ENCODE data around the gene LRRK1. TPM values are rescaled to one million over a fixed set of nuclear protein-coding genes. Genes with fewer than 3 reads are reported as not detected.

Gene LRRK1
- polyA plus RNA-seq, 1 donor (not counting 4 experiments of a cell fraction or from before 2014, with no cell fraction given) = 6.2 TPM

GRCh38 chr15:100880139-100880896 is 38.8 kb upstream of the LRRK1 start:
- dilution Hi-C loops (cut with MboI; ENCODE audit: extremely low pct_ligation_motif_present, low sequenced_read_pairs) = no loop called here
- Histone ChIP-seq H3K9me3 (ENCODE audit: control insufficient read depth, low read depth, low read length) (no peaks in the 10 kb centered on the region), H3K4me3 (ENCODE audit: control insufficient read depth in 2 of 3, extremely low read depth in 1 of 3, insufficient read depth in 2 of 3, low read depth in 1 of 3, low read length in 3 of 3) (peak overlapping the region; percentile 54 to 85 (median 78)), H3K36me3 (ENCODE audit: control insufficient read depth in 2 of 2, extremely low read depth in 1 of 2, insufficient read depth in 2 of 2, low read length in 2 of 2) (no peaks in the 10 kb centered on the region), H3K4me1 (ENCODE audit: control insufficient read depth, extremely low read depth, insufficient read depth, low read length) (peaks cover 21% of the 10 kb centered on the region), H3K79me2 (ENCODE audit: control insufficient read depth, insufficient read depth, low read length) (peaks cover 49% of the 10 kb centered on the region), H3K27me3 (ENCODE audit: control insufficient read depth, extremely low read depth, insufficient read depth, low read length) (no peaks in the 10 kb centered on the region), H3K9me1 (ENCODE audit: control insufficient read depth, extremely low read depth, insufficient read depth, low read length) (no peaks in the 10 kb centered on the region), H2AFZ (ENCODE audit: control insufficient read depth, low read length) (peak overlapping the region; percentile 27), H3K27ac (ENCODE audit: control insufficient read depth, insufficient read depth, low read length) (peak overlapping the region; percentile 47), H3K9ac (ENCODE audit: control insufficient read depth, extremely low read depth, insufficient read depth, low read length) (peak overlapping the region; percentile 74), H4K20me1 (ENCODE audit: control insufficient read depth, extremely low read depth, insufficient read depth, low read length) (no peaks in the 10 kb centered on the region), H3K4me2 (ENCODE audit: control insufficient read depth, extremely low read depth, insufficient read depth, low read depth, low read length) (peak overlapping the region; percentile 78)
- TF ChIP-seq EZH2 (IDR thresholded peaks at IDR 0.05; ENCODE audit: low read length) = no peak
- TF ChIP-seq, protein P1, sequence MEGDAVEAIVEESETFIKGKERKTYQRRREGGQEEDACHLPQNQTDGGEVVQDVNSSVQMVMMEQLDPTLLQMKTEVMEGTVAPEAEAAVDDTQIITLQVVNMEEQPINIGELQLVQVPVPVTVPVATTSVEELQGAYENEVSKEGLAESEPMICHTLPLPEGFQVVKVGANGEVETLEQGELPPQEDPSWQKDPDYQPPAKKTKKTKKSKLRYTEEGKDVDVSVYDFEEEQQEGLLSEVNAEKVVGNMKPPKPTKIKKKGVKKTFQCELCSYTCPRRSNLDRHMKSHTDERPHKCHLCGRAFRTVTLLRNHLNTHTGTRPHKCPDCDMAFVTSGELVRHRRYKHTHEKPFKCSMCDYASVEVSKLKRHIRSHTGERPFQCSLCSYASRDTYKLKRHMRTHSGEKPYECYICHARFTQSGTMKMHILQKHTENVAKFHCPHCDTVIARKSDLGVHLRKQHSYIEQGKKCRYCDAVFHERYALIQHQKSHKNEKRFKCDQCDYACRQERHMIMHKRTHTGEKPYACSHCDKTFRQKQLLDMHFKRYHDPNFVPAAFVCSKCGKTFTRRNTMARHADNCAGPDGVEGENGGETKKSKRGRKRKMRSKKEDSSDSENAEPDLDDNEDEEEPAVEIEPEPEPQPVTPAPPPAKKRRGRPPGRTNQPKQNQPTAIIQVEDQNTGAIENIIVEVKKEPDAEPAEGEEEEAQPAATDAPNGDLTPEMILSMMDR (optimal IDR thresholded peaks at IDR 0.05 in 1 of 3, IDR thresholded peaks at IDR 0.05 in 1 of 3, conservative IDR thresholded peaks at IDR 0.05 in 1 of 3; ENCODE audit: extremely low read depth in 1 of 3, insufficient read depth in 2 of 3, low read length in 3 of 3) = no peak
- no peak for FAIRE-seq
- DNase-seq (ENCODE audit: low read depth, low spot score) = no peak

DNA sequence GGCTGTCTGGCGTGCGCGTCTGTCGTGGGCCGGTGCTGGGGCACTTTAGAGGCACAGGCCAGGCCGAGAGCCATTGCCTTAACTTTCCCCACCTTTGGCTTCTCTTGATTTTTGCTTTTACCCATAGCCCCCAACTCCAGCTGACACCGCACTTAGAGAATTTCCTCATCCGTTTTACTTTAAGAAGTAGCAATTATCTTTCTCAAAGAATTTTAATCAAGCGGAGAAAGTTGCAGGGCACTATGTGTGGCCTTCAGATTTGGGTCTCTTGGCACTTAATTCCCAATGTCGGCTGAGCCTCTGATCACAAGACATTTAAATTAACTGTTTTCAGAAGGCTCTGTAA is 38.3 kb upstream of the LRRK1 start:
- Histone ChIP-seq H3K4me1 (ENCODE audit: control insufficient read depth, extremely low read depth, insufficient read depth, low read length) (peaks cover 21% of the 10 kb centered on the region), H3K4me3 (ENCODE audit: control insufficient read depth in 2 of 3, extremely low read depth in 1 of 3, insufficient read depth in 2 of 3, low read depth in 1 of 3, low read length in 3 of 3) (peak overlapping the region; percentile 54 to 85 (median 78)), H3K79me2 (ENCODE audit: control insufficient read depth, insufficient read depth, low read length) (peaks cover 51% of the 10 kb centered on the region), H3K9me1 (ENCODE audit: control insufficient read depth, extremely low read depth, insufficient read depth, low read length) (no peaks in the 10 kb centered on the region), H2AFZ (ENCODE audit: control insufficient read depth, low read length) (no peak overlapping the region), H3K4me2 (ENCODE audit: control insufficient read depth, extremely low read depth, insufficient read depth, low read depth, low read length) (peak overlapping the region; percentile 78), H3K36me3 (ENCODE audit: control insufficient read depth in 2 of 2, extremely low read depth in 1 of 2, insufficient read depth in 2 of 2, low read length in 2 of 2) (peaks cover 0 to 3% of the 10 kb centered on the region in 2 experiments), H3K27me3 (ENCODE audit: control insufficient read depth, extremely low read depth, insufficient read depth, low read length) (no peaks in the 10 kb centered on the region), H3K27ac (ENCODE audit: control insufficient read depth, insufficient read depth, low read length) (no peak overlapping the region), H3K9ac (ENCODE audit: control insufficient read depth, extremely low read depth, insufficient read depth, low read length) (peak overlapping the region; percentile 74), H4K20me1 (ENCODE audit: control insufficient read depth, extremely low read depth, insufficient read depth, low read length) (no peaks in the 10 kb centered on the region), H3K9me3 (ENCODE audit: control insufficient read depth, low read depth, low read length) (no peaks in the 10 kb centered on the region)
- DNase-seq (ENCODE audit: low read depth, low spot score) (no peak), FAIRE-seq (no peak)
- dilution Hi-C loops (cut with MboI; ENCODE audit: extremely low pct_ligation_motif_present, low sequenced_read_pairs) = no loop called here
- no peak for TF ChIP-seq EZH2 (IDR thresholded peaks at IDR 0.05; ENCODE audit: low read length)
- TF ChIP-seq, protein P1 (optimal IDR thresholded peaks at IDR 0.05 in 1 of 3, IDR thresholded peaks at IDR 0.05 in 1 of 3, conservative IDR thresholded peaks at IDR 0.05 in 1 of 3; ENCODE audit: extremely low read depth in 1 of 3, insufficient read depth in 2 of 3, low read length in 3 of 3) = no peak
